Measurements from ENCODE around the gene SLC13A1. TPM values are rescaled to one million over a fixed set of nuclear protein-coding genes. Genes with fewer than 3 reads are reported as not detected.
"Not testable (repeated sequence)": the region's sequence is repeated elsewhere in the genome, so short reads cannot be mapped to it uniquely, and the experiment has no call there.

Gene SLC13A1
- polyA plus RNA-seq, 4 donors: 0.07 to 8.2 (median 0.22) TPM; not detected in 1

GRCh38 chr7:123112833-123113232 lies 86.9 kb downstream of the SLC13A1 start:
- Histone ChIP-seq H3K9me3 (ENCODE audit: control insufficient read depth in 2 of 2, insufficient read depth in 1 of 2, low read depth in 1 of 2, low read length in 1 of 2) (no peaks in the 10 kb centered on the region), H3K27ac (ENCODE audit: low read depth in 1 of 3, low read length in 2 of 3) (no peak overlapping the region), H3K36me3 (ENCODE audit: control insufficient read depth in 3 of 3, insufficient read depth in 2 of 3, low read depth in 1 of 3, low read length in 3 of 3) (no peaks in the 10 kb centered on the region), H3K27me3 (ENCODE audit: control insufficient read depth in 3 of 3, insufficient read depth in 3 of 3, low read length in 3 of 3) (no peaks in the 10 kb centered on the region), H3K4me1 (ENCODE audit: control insufficient read depth in 3 of 3, insufficient read depth in 2 of 3, low read depth in 1 of 3, low read length in 2 of 3) (no peaks in the 10 kb centered on the region), H3K4me3 (ENCODE audit: low read depth in 1 of 3, low read length in 3 of 3) (no peak overlapping the region)
- DNase-seq: no peak
- 74 to 82% (median 80%) methylated on average over 1 of the region's 1 CpG for WGBS, 3 donors
- no peak for FAIRE-seq

GRCh38 chr7:123099712-123100111 lies 100.1 kb downstream of the SLC13A1 start:
- DNase-seq (no peak), FAIRE-seq (no peak)
- no peak overlapping the region for H3K27ac ChIP-seq (ENCODE audit: low read depth in 1 of 3, low read length in 2 of 3)
- no peak overlapping the region for H3K4me3 ChIP-seq (ENCODE audit: low read depth in 1 of 3, low read length in 3 of 3)
- H3K27me3 ChIP-seq (ENCODE audit: control insufficient read depth in 3 of 3, insufficient read depth in 3 of 3, low read length in 3 of 3): no peaks in the 10 kb centered on the region
- H3K4me1 ChIP-seq (ENCODE audit: control insufficient read depth in 3 of 3, insufficient read depth in 2 of 3, low read depth in 1 of 3, low read length in 2 of 3): no peaks in the 10 kb centered on the region
- no peaks in the 10 kb centered on the region for H3K36me3 ChIP-seq (ENCODE audit: control insufficient read depth in 3 of 3, insufficient read depth in 2 of 3, low read depth in 1 of 3, low read length in 3 of 3)
- peaks cover 0 to 3% of the 10 kb centered on the region in 2 donors for H3K9me3 ChIP-seq (ENCODE audit: control insufficient read depth in 2 of 2, insufficient read depth in 1 of 2, low read depth in 1 of 2, low read length in 1 of 2)
- WGBS, 3 donors: 66 to 70% (median 68%) methylated on average over 2 of the region's 2 CpGs

- Histone ChIP-seq H3K36me3 (ENCODE audit: control insufficient read depth in 3 of 3, insufficient read depth in 2 of 3, low read depth in 1 of 3, low read length in 3 of 3) (no peaks in the 10 kb centered on the region), H3K4me1 (ENCODE audit: control insufficient read depth in 3 of 3, insufficient read depth in 2 of 3, low read depth in 1 of 3, low read length in 2 of 3) (no peaks in the 10 kb centered on the region)
- 73 to 91% (median 74%) methylated on average over 1 of the region's 1 CpG for WGBS, 3 donors
Observed at GRCh38 chr7:123096976-123097375, 102.8 kb downstream of the SLC13A1 start.

GRCh38 chr7:123096434-123096833 lies 103.3 kb downstream of the SLC13A1 start:
- DNase-seq: no peak
- 68 to 78% (median 77%) methylated on average over 1 of the region's 1 CpG for WGBS, 3 donors
- H3K27ac ChIP-seq (ENCODE audit: low read depth in 1 of 3, low read length in 2 of 3): no peak overlapping the region
- peaks cover 0 to 2% (median 0%) of the 10 kb centered on the region in 3 donors for H3K27me3 ChIP-seq (ENCODE audit: control insufficient read depth in 3 of 3, insufficient read depth in 3 of 3, low read length in 3 of 3)
- H3K4me3 ChIP-seq (ENCODE audit: low read depth in 1 of 3, low read length in 3 of 3): no peak overlapping the region
- peaks cover 0 to 3% of the 10 kb centered on the region in 2 donors for H3K9me3 ChIP-seq (ENCODE audit: control insufficient read depth in 2 of 2, insufficient read depth in 1 of 2, low read depth in 1 of 2, low read length in 1 of 2)
- H3K36me3 ChIP-seq (ENCODE audit: control insufficient read depth in 3 of 3, insufficient read depth in 2 of 3, low read depth in 1 of 3, low read length in 3 of 3): no peaks in the 10 kb centered on the region
- no peak for FAIRE-seq
- H3K4me1 ChIP-seq (ENCODE audit: control insufficient read depth in 3 of 3, insufficient read depth in 2 of 3, low read depth in 1 of 3, low read length in 2 of 3): no peaks in the 10 kb centered on the region

More at GRCh38 chr7:123096976-123097375, 102.8 kb downstream of the SLC13A1 start:
- Histone ChIP-seq H3K27ac (ENCODE audit: low read depth in 1 of 3, low read length in 2 of 3) (no peak overlapping the region), H3K27me3 (ENCODE audit: control insufficient read depth in 3 of 3, insufficient read depth in 3 of 3, low read length in 3 of 3) (peaks cover 0 to 2% (median 0%) of the 10 kb centered on the region in 3 donors), H3K4me3 (ENCODE audit: low read depth in 1 of 3, low read length in 3 of 3) (no peak overlapping the region), H3K9me3 (ENCODE audit: control insufficient read depth in 2 of 2, insufficient read depth in 1 of 2, low read depth in 1 of 2, low read length in 1 of 2) (peaks cover 0 to 3% of the 10 kb centered on the region in 2 donors)
- FAIRE-seq: no peak
- no peak for DNase-seq

GRCh38 chr7:123090456-123090855 lies 109.3 kb downstream of the SLC13A1 start:
- Histone ChIP-seq H3K4me1 (ENCODE audit: control insufficient read depth in 3 of 3, insufficient read depth in 2 of 3, low read depth in 1 of 3, low read length in 2 of 3) (no peaks in the 10 kb centered on the region), H3K36me3 (ENCODE audit: control insufficient read depth in 3 of 3, insufficient read depth in 2 of 3, low read depth in 1 of 3, low read length in 3 of 3) (no peaks in the 10 kb centered on the region), H3K9me3 (ENCODE audit: control insufficient read depth in 2 of 2, insufficient read depth in 1 of 2, low read depth in 1 of 2, low read length in 1 of 2) (no peaks in the 10 kb centered on the region), H3K4me3 (ENCODE audit: low read depth in 1 of 3, low read length in 3 of 3) (no peak overlapping the region), H3K27ac (ENCODE audit: low read depth in 1 of 3, low read length in 2 of 3) (no peak overlapping the region), H3K27me3 (ENCODE audit: control insufficient read depth in 3 of 3, insufficient read depth in 3 of 3, low read length in 3 of 3) (peaks cover 0 to 2% (median 0%) of the 10 kb centered on the region in 3 donors)
- DNase-seq: no peak
- no peak for FAIRE-seq
- 85 to 95% (median 91%) methylated on average over 2 of the region's 2 CpGs for WGBS, 3 donors

- not testable (repeated sequence) for H3K4me3 ChIP-seq (ENCODE audit: low read depth in 1 of 3, low read length in 3 of 3); H3K4me1 ChIP-seq (ENCODE audit: control insufficient read depth in 3 of 3, insufficient read depth in 2 of 3, low read depth in 1 of 3, low read length in 2 of 3); H3K27ac ChIP-seq (ENCODE audit: low read depth in 1 of 3, low read length in 2 of 3); H3K9me3 ChIP-seq (ENCODE audit: control insufficient read depth in 2 of 2, insufficient read depth in 1 of 2, low read depth in 1 of 2, low read length in 1 of 2); H3K27me3 ChIP-seq (ENCODE audit: control insufficient read depth in 3 of 3, insufficient read depth in 3 of 3, low read length in 3 of 3); FAIRE-seq; DNase-seq; H3K36me3 ChIP-seq (ENCODE audit: control insufficient read depth in 3 of 3, insufficient read depth in 2 of 3, low read depth in 1 of 3, low read length in 3 of 3)
- WGBS, 3 donors: 88 to 97% (median 90%) methylated on average over 1 of the region's 1 CpG
Observed at GRCh38 chr7:123086910-123087309, 112.9 kb downstream of the SLC13A1 start.

GRCh38 chr7:123084861-123085260 lies 114.9 kb downstream of the SLC13A1 start:
- 80 to 91% (median 84%) methylated on average over 9 of the region's 9 CpGs for WGBS, 3 donors
- DNase-seq; H3K4me1 ChIP-seq (ENCODE audit: control insufficient read depth in 3 of 3, insufficient read depth in 2 of 3, low read depth in 1 of 3, low read length in 2 of 3); H3K36me3 ChIP-seq (ENCODE audit: control insufficient read depth in 3 of 3, insufficient read depth in 2 of 3, low read depth in 1 of 3, low read length in 3 of 3); H3K27me3 ChIP-seq (ENCODE audit: control insufficient read depth in 3 of 3, insufficient read depth in 3 of 3, low read length in 3 of 3); FAIRE-seq; H3K27ac ChIP-seq (ENCODE audit: low read depth in 1 of 3, low read length in 2 of 3); H3K9me3 ChIP-seq (ENCODE audit: control insufficient read depth in 2 of 2, insufficient read depth in 1 of 2, low read depth in 1 of 2, low read length in 1 of 2); H3K4me3 ChIP-seq (ENCODE audit: low read depth in 1 of 3, low read length in 3 of 3): not testable (repeated sequence)

GRCh38 chr7:123079021-123079420 lies 120.7 kb downstream of the SLC13A1 start:
- FAIRE-seq (no peak), DNase-seq (no peak)
- H3K27me3 ChIP-seq (ENCODE audit: control insufficient read depth in 3 of 3, insufficient read depth in 3 of 3, low read length in 3 of 3): no peaks in the 10 kb centered on the region
- H3K9me3 ChIP-seq (ENCODE audit: control insufficient read depth in 2 of 2, insufficient read depth in 1 of 2, low read depth in 1 of 2, low read length in 1 of 2): no peaks in the 10 kb centered on the region
- WGBS, 3 donors: 96 to 100% (median 100%) methylated on average over 1 of the region's 1 CpG
- no peak overlapping the region for H3K27ac ChIP-seq (ENCODE audit: low read depth in 1 of 3, low read length in 2 of 3)
- H3K4me1 ChIP-seq (ENCODE audit: control insufficient read depth in 3 of 3, insufficient read depth in 2 of 3, low read depth in 1 of 3, low read length in 2 of 3): no peaks in the 10 kb centered on the region
- H3K4me3 ChIP-seq (ENCODE audit: low read depth in 1 of 3, low read length in 3 of 3): no peak overlapping the region
- no peaks in the 10 kb centered on the region for H3K36me3 ChIP-seq (ENCODE audit: control insufficient read depth in 3 of 3, insufficient read depth in 2 of 3, low read depth in 1 of 3, low read length in 3 of 3)

GRCh38 chr7:123075838-123076467 lies 123.8 kb downstream of the SLC13A1 start:
- H3K4me3 ChIP-seq (ENCODE audit: low read depth in 1 of 3, low read length in 3 of 3): no peak overlapping the region
- DNase-seq: no peak
- 14 to 20% (median 18%) methylated on average over 4 of the region's 4 CpGs for WGBS, 3 donors
- H3K36me3 ChIP-seq (ENCODE audit: control insufficient read depth in 3 of 3, insufficient read depth in 2 of 3, low read depth in 1 of 3, low read length in 3 of 3): no peaks in the 10 kb centered on the region
- H3K27me3 ChIP-seq (ENCODE audit: control insufficient read depth in 3 of 3, insufficient read depth in 3 of 3, low read length in 3 of 3): no peaks in the 10 kb centered on the region
- H3K27ac ChIP-seq (ENCODE audit: low read depth in 1 of 3, low read length in 2 of 3): no peak overlapping the region
- H3K4me1 ChIP-seq (ENCODE audit: control insufficient read depth in 3 of 3, insufficient read depth in 2 of 3, low read depth in 1 of 3, low read length in 2 of 3): no peaks in the 10 kb centered on the region
- H3K9me3 ChIP-seq (ENCODE audit: control insufficient read depth in 2 of 2, insufficient read depth in 1 of 2, low read depth in 1 of 2, low read length in 1 of 2): no peaks in the 10 kb centered on the region
- FAIRE-seq: no peak
